Measurements from ENCODE around the gene MAN2B1.

MAN2B1 gene

GRCh38 chr19:12610540-12611360 is 55.8 kb downstream of the MAN2B1 start, which contains the start of the genes ZNF490 and ZNF791:
ZNF490 (minus strand) TSS chr19:12610813; CDS start chr19:12610680, 133 bp downstream.
ZNF791 (plus strand) TSS chr19:12610920; CDS start chr19:12611080, 160 bp downstream.
- DNase-seq = peak; percentile 85 to 97

DNA sequence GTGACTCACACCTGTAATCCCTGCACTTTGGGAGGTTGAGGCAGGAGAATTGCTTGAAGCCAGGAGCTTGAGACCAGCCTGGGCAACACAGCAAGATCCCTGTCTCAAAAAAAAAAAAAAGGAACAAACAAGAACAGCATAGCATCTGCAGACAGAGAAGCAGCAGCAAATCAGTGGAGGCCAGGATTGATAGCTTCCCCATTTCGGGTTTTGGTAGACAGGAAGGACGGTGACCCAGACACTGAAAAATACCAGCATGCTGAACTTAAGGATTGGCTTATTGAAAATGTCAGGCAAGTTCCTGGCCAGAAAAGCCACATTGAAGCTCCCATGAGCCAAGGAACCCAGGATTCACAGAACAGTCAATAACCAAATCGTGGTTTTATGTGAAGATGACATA is 58.9 kb downstream of the MAN2B1 start:
- DNase-seq = peak in 1 of 2 donors; percentile 39

GRCh38 chr19:12606796-12607195 is 59.7 kb downstream of the MAN2B1 start:
- no peak for DNase-seq

GRCh38 chr19:12603714-12604113 is 62.8 kb downstream of the MAN2B1 start:
- peak in 1 of 2 donors; percentile 5 for DNase-seq

DNA sequence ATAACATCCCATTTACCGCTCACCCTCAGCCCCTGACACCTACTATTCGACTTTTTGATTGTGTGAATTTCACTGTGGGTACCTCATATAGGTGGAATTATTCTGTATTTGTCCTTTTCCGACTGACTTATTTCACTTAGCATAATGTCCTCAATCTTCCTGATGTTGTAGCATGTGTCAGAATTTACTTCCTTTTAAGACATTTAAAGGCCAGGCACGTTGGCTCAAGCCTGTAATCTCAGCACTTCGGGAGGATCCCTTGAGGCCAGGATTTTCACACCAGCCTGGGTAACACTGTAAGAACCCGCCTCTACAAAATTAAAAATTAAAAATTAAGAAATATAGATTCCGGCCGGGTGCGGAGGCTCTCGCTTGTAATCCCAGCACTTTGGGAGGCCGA is 68.9 kb downstream of the MAN2B1 start:
- DNase-seq = no peak

DNA sequence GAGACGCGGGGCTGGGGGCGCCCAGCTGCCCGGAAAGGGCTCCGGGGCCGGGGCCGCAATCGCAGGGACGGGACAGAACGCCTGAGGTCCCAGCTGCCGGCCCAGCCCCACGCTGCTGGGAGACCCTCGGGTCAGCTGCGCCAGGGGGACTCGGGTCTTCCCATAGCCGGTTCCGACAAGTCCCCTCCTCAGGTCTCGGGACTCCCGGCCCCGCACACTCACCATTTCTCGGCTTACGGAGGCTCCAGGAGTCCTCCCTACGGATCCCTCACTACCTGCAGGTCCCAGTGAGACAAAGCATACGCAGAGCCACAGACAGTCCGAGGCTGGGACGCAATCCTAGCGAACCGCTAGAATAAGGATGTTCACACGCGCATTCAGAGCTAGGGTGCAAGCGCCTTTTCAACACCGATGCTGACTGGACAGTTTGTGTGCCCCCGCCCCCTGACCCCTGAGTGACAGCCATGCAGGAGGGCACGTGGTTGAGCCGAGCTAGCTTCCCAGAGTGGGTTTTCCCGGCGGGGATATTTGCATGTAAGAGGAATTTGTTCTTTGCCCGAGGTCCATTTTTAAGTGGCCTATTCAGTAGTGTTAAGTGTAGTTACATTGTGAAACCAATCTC is 69.5 kb downstream of the MAN2B1 start:
- DNase-seq = no peak
